Measurements from ENCODE around the gene PLP2. TPM values are rescaled to one million over a fixed set of nuclear protein-coding genes. Genes with fewer than 3 reads are reported as not detected.

Gene PLP2
- total RNA-seq, 1 experiment from 2014 or later: 165 TPM

DNA sequence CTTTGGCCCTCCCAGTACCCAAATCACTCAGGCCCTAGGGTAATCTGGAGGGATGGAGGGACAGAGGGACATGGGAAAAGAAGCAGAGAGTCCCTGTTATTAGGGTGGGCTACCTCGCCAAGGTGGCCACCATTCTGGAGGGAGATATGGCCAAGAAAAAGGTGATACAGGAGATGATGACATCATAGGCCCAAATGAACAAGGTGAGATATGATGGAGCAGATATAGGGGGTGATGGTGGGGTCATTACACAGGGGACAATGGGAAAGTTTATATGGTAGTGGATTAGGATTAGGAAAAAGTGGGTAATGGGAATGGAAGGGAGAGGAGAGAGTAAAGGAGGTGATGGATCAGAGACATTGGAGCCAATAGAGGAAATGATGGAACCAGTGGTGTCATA, 41.2 kb downstream of the PLP2 start:
- TF ChIP-seq EZH2 (IDR thresholded peaks at IDR 0.05; ENCODE audit: low read length, unreplicated experiment): no peak
- no peak for TF ChIP-seq EZH2phosphoT487 (IDR thresholded peaks at IDR 0.05; ENCODE audit: borderline replicate concordance, low read length)
- TF ChIP-seq, protein P1, sequence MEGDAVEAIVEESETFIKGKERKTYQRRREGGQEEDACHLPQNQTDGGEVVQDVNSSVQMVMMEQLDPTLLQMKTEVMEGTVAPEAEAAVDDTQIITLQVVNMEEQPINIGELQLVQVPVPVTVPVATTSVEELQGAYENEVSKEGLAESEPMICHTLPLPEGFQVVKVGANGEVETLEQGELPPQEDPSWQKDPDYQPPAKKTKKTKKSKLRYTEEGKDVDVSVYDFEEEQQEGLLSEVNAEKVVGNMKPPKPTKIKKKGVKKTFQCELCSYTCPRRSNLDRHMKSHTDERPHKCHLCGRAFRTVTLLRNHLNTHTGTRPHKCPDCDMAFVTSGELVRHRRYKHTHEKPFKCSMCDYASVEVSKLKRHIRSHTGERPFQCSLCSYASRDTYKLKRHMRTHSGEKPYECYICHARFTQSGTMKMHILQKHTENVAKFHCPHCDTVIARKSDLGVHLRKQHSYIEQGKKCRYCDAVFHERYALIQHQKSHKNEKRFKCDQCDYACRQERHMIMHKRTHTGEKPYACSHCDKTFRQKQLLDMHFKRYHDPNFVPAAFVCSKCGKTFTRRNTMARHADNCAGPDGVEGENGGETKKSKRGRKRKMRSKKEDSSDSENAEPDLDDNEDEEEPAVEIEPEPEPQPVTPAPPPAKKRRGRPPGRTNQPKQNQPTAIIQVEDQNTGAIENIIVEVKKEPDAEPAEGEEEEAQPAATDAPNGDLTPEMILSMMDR (conservative IDR thresholded peaks at IDR 0.05; ENCODE audit: low read depth, low read length): no peak
- DNase-seq: no peak
- Histone ChIP-seq H3K4me1 (ENCODE audit: insufficient read depth, low read length) (no peaks in the 10 kb centered on the region), H4K20me1 (ENCODE audit: low read length) (no peaks in the 10 kb centered on the region), H2AFZ (ENCODE audit: low read length) (no peak overlapping the region), H3K9me3 (ENCODE audit: low read length) (no peaks in the 10 kb centered on the region), H3K27ac (ENCODE audit: low read length) (no peak overlapping the region), H3K4me3 (ENCODE audit: low read length) (no peak overlapping the region), H3K9ac (ENCODE audit: low read length) (no peak overlapping the region), H3F3A (ENCODE audit: low read length, unreplicated experiment) (no peaks in the 10 kb centered on the region), H3K27me3 (ENCODE audit: low read length) (no peaks in the 10 kb centered on the region), H3K79me2 (ENCODE audit: low read length) (no peaks in the 10 kb centered on the region), H3K4me2 (ENCODE audit: low read length) (no peak overlapping the region), H3K36me3 (ENCODE audit: low read depth, low read length) (no peaks in the 10 kb centered on the region), H3K9me2 (replicated peaks; ENCODE audit: low read length) (no peaks in the 10 kb centered on the region)
- POLR2A ChIA-PET (ENCODE audit: unreplicated experiment): no interaction called here
- ATAC-seq: no peak
- CTCF ChIA-PET: no interaction called here
- no TSS peak for BruUV-seq (replicated peaks)
- intact Hi-C loops (cut with micrococcal nuclease): no loop called here

DNA sequence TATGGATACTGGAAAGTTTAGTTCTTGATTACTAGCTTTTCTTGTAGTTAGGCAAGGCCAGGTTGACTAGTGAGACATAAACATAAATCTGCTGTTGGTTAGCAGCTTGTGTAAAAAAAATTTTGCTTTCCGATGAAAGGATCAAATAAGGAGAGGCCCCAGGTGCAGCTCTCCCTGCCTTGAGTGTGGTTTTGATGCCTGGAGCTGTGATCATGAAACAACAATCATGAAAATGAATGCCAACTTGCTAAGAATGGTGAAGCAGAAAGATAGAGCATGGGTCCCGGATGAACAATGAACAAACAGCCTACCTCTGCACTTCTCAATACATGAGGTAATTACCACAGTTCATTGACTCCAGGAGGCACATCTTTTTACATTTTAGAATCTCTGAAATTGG, 42.7 kb downstream of the PLP2 start:
- no peaks in the 10 kb centered on the region for H3K36me3 ChIP-seq (ENCODE audit: low read depth, low read length)
- no peak overlapping the region for H3K4me3 ChIP-seq (ENCODE audit: low read length)
- H3F3A ChIP-seq (ENCODE audit: low read length, unreplicated experiment): no peaks in the 10 kb centered on the region
- DNase-seq: no peak
- H3K27ac ChIP-seq (ENCODE audit: low read length): no peak overlapping the region
- H3K9ac ChIP-seq (ENCODE audit: low read length): no peak overlapping the region
- H3K27me3 ChIP-seq (ENCODE audit: low read length): no peaks in the 10 kb centered on the region
- no peak for TF ChIP-seq EZH2phosphoT487 (IDR thresholded peaks at IDR 0.05; ENCODE audit: borderline replicate concordance, low read length)
- no peak for TF ChIP-seq EZH2 (IDR thresholded peaks at IDR 0.05; ENCODE audit: low read length, unreplicated experiment)
- TF ChIP-seq, protein P1 (conservative IDR thresholded peaks at IDR 0.05; ENCODE audit: low read depth, low read length): no peak
- ATAC-seq: no peak
- BruUV-seq (replicated peaks): no TSS peak
- POLR2A ChIA-PET (ENCODE audit: unreplicated experiment): no interaction called here
- intact Hi-C loops (cut with micrococcal nuclease): no loop called here
- no peaks in the 10 kb centered on the region for H4K20me1 ChIP-seq (ENCODE audit: low read length)
- no peak overlapping the region for H3K4me2 ChIP-seq (ENCODE audit: low read length)
- no peaks in the 10 kb centered on the region for H3K4me1 ChIP-seq (ENCODE audit: insufficient read depth, low read length)
- H3K9me3 ChIP-seq (ENCODE audit: low read length): no peaks in the 10 kb centered on the region
- CTCF ChIA-PET: no interaction called here
- H3K79me2 ChIP-seq (ENCODE audit: low read length): no peaks in the 10 kb centered on the region
- H3K9me2 ChIP-seq (replicated peaks; ENCODE audit: low read length): no peaks in the 10 kb centered on the region
- no peak overlapping the region for H2AFZ ChIP-seq (ENCODE audit: low read length)

DNA sequence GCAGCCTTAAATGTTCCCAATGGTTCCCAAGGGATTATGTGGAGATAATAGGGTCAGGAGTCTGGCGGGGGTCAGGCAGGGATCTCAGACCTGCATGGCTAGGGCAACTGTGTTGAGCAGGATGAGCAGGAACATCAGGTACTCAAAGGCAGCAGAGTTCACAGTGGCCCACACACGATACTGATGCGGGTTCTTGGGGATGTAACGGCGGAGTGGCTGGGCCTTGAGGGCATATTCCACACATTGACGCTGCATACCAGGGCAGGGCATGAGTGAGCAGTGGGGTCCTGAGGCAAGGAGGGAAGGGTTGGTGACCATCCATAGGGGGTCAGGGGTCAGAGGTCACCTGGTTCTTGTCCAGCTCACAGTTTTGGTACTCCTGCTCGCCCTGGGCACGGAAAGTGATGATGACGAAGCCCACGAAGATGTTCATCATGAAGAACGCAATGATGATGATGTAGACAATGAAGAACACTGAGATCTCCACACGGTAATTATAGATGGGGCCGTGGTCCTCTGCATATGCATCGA, 43.4 kb downstream of the PLP2 start:
- Histone ChIP-seq H3F3A (ENCODE audit: low read length, unreplicated experiment) (no peaks in the 10 kb centered on the region), H4K20me1 (ENCODE audit: low read length) (no peaks in the 10 kb centered on the region), H3K4me3 (ENCODE audit: low read length) (no peak overlapping the region), H3K9me3 (ENCODE audit: low read length) (no peaks in the 10 kb centered on the region), H3K27ac (ENCODE audit: low read length) (no peak overlapping the region), H3K4me1 (ENCODE audit: insufficient read depth, low read length) (no peaks in the 10 kb centered on the region), H2AFZ (ENCODE audit: low read length) (no peak overlapping the region), H3K36me3 (ENCODE audit: low read depth, low read length) (no peaks in the 10 kb centered on the region), H3K79me2 (ENCODE audit: low read length) (no peaks in the 10 kb centered on the region), H3K9me2 (replicated peaks; ENCODE audit: low read length) (no peaks in the 10 kb centered on the region), H3K9ac (ENCODE audit: low read length) (no peak overlapping the region), H3K27me3 (ENCODE audit: low read length) (no peaks in the 10 kb centered on the region), H3K4me2 (ENCODE audit: low read length) (no peak overlapping the region)
- POLR2A ChIA-PET (ENCODE audit: unreplicated experiment): no interaction called here
- ATAC-seq: no peak
- no TSS peak for BruUV-seq (replicated peaks)
- DNase-seq: no peak
- CTCF ChIA-PET: no interaction called here
- no peak for TF ChIP-seq EZH2phosphoT487 (IDR thresholded peaks at IDR 0.05; ENCODE audit: borderline replicate concordance, low read length)
- intact Hi-C loops (cut with micrococcal nuclease): no loop called here
